ENCODE measurements around the gene ADGRF1. TPM values are rescaled to one million over a fixed set of nuclear protein-coding genes. Genes with fewer than 3 reads are reported as not detected.
"Not testable (repeated sequence)": the region's sequence is repeated elsewhere in the genome, so short reads cannot be mapped to it uniquely, and the experiment has no call there.

ADGRF1 gene
- total RNA-seq, 2 donors from 2014 or later, result 1.7 to 2.0 TPM

DNA sequence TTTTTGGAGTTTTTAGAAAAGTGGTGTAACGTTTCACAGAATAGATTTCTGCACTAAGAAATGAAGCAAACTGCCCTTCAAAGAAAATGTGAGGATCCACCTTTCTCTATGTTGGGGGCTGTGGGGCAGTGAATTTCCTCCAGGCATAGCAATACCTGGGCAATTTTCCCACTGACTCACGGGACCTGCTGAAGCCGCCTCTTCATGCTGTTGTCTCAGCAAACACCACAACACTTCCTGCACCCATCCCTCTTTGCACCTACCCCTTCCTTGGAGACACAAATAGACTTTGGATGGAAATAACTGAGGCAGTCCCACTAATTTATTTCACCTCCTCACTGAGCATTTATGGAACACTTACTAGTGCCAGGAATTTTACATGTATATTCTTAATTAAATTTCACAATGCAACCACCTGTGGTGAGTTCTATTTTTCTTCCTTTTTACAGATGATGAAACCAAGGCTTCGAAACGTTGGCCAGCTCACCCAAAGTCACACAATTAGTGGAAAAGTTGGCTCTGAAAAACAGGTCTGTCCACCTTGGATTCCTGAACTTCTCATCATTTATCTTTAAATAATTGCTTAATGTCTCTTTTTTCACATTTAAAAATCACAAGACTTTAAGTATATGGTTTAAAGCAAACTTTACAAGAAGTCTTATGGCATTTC is 17.2 kb upstream of the ADGRF1 start:
- no peak overlapping the region for H3K9ac ChIP-seq (ENCODE audit: low read depth in 2 of 2, low read length in 2 of 2)
- TF ChIP-seq, protein P1, sequence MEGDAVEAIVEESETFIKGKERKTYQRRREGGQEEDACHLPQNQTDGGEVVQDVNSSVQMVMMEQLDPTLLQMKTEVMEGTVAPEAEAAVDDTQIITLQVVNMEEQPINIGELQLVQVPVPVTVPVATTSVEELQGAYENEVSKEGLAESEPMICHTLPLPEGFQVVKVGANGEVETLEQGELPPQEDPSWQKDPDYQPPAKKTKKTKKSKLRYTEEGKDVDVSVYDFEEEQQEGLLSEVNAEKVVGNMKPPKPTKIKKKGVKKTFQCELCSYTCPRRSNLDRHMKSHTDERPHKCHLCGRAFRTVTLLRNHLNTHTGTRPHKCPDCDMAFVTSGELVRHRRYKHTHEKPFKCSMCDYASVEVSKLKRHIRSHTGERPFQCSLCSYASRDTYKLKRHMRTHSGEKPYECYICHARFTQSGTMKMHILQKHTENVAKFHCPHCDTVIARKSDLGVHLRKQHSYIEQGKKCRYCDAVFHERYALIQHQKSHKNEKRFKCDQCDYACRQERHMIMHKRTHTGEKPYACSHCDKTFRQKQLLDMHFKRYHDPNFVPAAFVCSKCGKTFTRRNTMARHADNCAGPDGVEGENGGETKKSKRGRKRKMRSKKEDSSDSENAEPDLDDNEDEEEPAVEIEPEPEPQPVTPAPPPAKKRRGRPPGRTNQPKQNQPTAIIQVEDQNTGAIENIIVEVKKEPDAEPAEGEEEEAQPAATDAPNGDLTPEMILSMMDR (IDR thresholded peaks at IDR 0.05), result no peak
- H3K27me3 ChIP-seq, result no peaks in the 10 kb centered on the region
- no peak overlapping the region for H3K4me3 ChIP-seq
- no peak overlapping the region for H3K27ac ChIP-seq
- H3K9me3 ChIP-seq, result no peaks in the 10 kb centered on the region
- no peaks in the 10 kb centered on the region for H3K36me3 ChIP-seq
- no peak for DNase-seq
- no peaks in the 10 kb centered on the region for H3K4me1 ChIP-seq
- intact Hi-C loops (cut with DNase I), result no loop called here

DNA sequence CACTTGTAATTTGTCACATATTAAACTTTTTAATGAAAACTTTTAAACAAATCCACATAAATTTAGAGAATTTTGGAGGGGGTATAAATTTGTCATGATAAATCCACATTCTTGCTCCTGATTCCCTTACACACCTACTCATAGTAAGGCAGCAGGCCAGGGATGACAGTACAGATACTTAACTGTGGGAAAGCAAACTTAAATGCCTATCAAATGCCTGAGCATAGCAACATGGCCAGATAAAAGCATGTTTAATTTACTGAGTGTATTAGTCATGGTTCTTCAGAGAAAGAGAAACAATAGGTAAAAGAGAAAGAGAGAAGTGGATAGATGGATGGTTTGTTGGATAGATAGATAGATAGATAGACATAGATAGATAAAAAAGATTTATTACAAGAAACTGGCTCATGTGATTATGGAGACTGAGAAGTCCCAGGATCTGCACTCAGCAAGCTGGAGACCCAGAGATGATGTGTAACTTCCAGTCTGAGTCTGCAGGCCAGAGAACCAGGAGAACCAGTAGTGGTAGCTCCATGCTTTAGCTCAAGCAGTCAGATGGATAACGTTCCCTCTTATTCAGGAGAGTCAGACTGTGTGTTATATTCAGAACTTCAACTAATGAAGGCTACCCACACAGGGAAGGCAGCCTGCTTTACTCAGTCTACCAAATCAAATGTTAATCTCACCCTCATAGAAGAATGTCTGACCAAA is 15.9 kb upstream of the ADGRF1 start:
- intact Hi-C loops (cut with DNase I), result no loop called here
- no peaks in the 10 kb centered on the region for H3K36me3 ChIP-seq
- H3K4me1 ChIP-seq, result no peaks in the 10 kb centered on the region
- no peaks in the 10 kb centered on the region for H3K9me3 ChIP-seq
- H3K4me3 ChIP-seq, result no peak overlapping the region
- no peak overlapping the region for H3K9ac ChIP-seq (ENCODE audit: low read depth in 2 of 2, low read length in 2 of 2)
- no peak for DNase-seq
- no peak overlapping the region for H3K27ac ChIP-seq
- TF ChIP-seq, protein P1 (IDR thresholded peaks at IDR 0.05), result no peak
- no peaks in the 10 kb centered on the region for H3K27me3 ChIP-seq

DNA sequence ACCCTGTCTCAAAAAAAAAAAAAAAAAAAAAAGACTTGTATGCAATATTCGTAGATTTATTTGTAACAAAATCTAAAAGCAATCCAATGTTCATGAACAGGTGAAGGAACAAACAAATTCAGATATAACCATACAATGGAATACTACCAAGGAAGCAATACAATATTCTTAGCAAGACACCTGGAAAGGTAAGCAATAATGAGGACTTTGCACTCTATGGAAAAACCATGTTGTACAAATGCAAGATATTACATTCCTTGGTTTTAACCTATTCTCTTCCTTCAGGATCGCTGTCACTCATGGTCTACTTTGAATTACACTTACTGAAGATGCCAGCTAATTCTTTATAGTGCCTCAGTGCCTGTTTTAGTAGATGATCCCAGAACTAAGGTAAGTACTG is 14.7 kb upstream of the ADGRF1 start:
- Histone ChIP-seq H3K36me3 (no peaks in the 10 kb centered on the region), H3K9me3 (no peaks in the 10 kb centered on the region), H3K27ac (no peak overlapping the region), H3K4me1 (no peaks in the 10 kb centered on the region), H3K4me3 (no peak overlapping the region), H3K9ac (ENCODE audit: low read depth in 2 of 2, low read length in 2 of 2) (no peak overlapping the region), H3K27me3 (no peaks in the 10 kb centered on the region)
- no peak for DNase-seq
- TF ChIP-seq, protein P1 (IDR thresholded peaks at IDR 0.05), result no peak
- intact Hi-C loops (cut with DNase I), result no loop called here

DNA sequence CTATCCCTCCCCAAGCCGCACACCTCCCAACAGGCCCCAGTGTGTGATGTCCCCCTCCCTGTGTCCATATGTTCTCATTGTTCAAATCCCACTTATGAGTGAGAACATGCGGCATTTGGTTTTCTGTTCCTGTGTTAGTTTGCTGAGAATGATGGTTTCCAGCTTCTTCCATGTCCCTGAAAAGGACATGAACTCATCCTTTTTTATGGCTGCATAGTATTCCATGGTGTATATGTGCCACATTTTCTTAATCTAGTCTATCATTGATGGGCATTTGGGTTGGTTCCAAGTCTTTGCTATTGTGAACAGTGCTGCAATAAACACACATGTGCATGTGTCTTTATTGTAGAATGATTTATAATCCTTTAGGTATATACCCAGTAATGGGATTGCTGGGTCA is 12.2 kb upstream of the ADGRF1 start:
- H3K4me3 ChIP-seq; H3K36me3 ChIP-seq; H3K27ac ChIP-seq; DNase-seq; H3K27me3 ChIP-seq; intact Hi-C loops (cut with DNase I); H3K4me1 ChIP-seq; H3K9me3 ChIP-seq; H3K9ac ChIP-seq (ENCODE audit: low read depth in 2 of 2, low read length in 2 of 2): not testable (repeated sequence)

DNA sequence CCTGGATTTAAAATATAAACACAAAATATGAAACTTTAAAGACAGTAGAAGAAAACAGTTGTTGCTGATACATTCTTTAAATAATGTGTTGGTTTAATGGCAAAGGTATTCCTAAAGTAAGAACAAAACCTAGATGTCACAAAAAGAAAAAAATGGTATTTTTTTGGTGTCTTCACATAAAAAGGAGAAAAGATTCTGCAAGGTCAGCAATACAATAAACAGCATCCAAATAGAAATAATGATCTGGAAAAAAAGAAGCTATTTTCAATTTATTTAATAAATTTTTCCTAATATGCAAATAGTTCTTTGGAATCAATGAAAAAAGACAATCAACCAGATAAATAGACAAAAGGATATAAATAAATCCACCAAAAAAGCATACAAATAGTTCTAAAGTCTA is 6.5 kb upstream of the ADGRF1 start:
- Histone ChIP-seq H3K4me3 (no peak overlapping the region), H3K36me3 (no peaks in the 10 kb centered on the region), H3K27ac (no peak overlapping the region), H3K9me3 (no peaks in the 10 kb centered on the region), H3K27me3 (no peaks in the 10 kb centered on the region), H3K9ac (ENCODE audit: low read depth in 2 of 2, low read length in 2 of 2) (no peak overlapping the region), H3K4me1 (no peaks in the 10 kb centered on the region)
- TF ChIP-seq, protein P1 (IDR thresholded peaks at IDR 0.05), result no peak
- intact Hi-C loops (cut with DNase I), result loop anchor here (10.0 kb wide), 1 partner anchor 54 kb away; no protein-coding TSS in a partner anchor
- DNase-seq, result no peak

Data from colonic mucosa (tissue), 4 donors.